ENCODE results near the gene REXO5.
A peak's percentile ranks its signal among the peaks of the same experiment; 100 is the strongest.

Gene REXO5

DNA sequence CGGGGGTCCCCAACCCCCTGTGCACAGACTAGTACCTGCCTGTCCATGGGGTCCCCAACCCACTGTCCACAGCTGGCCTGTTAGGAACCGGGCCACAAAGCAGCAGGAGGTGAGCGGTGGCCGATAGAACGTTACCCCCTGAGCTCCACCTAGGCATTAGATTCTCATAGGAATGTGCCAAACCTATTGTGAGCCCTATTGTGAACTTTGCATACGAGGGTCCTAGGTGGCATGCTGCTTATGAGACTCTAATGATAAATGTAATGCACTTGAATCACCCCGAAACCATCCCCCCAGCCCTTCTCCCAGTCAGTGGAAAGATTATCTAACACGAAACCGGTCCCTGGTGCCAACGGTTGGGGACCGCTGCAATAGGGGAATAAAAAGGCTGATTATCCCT, 1.5 kb downstream of the REXO5 start:
- no peak for DNase-seq
- H3K4me1 ChIP-seq (ENCODE audit: insufficient read depth, low read length): peaks cover 29% of the 10 kb centered on the region
- peak overlapping the region; percentile 98 for H3K27ac ChIP-seq (ENCODE audit: low read length)
- peak overlapping the region; percentile 47; the same call in 1 of the 2 replicates for H2AFZ ChIP-seq (ENCODE audit: low read depth, low read length)
- H3K79me2 ChIP-seq (ENCODE audit: insufficient read depth, low read length): peaks cover 21% of the 10 kb centered on the region
- H3K9ac ChIP-seq (ENCODE audit: low read depth, low read length): peak overlapping the region; percentile 97
- peak overlapping the region; percentile 71 for H3K4me2 ChIP-seq (ENCODE audit: insufficient read depth, low read length)
- no peaks in the 10 kb centered on the region for H3K9me3 ChIP-seq (ENCODE audit: insufficient read depth, low read length, severe bottlenecking)
- TF ChIP-seq EZH2 (IDR thresholded peaks at IDR 0.05; ENCODE audit: borderline replicate concordance, low read depth, low read length, severe bottlenecking): no peak
- TF ChIP-seq, protein P1, sequence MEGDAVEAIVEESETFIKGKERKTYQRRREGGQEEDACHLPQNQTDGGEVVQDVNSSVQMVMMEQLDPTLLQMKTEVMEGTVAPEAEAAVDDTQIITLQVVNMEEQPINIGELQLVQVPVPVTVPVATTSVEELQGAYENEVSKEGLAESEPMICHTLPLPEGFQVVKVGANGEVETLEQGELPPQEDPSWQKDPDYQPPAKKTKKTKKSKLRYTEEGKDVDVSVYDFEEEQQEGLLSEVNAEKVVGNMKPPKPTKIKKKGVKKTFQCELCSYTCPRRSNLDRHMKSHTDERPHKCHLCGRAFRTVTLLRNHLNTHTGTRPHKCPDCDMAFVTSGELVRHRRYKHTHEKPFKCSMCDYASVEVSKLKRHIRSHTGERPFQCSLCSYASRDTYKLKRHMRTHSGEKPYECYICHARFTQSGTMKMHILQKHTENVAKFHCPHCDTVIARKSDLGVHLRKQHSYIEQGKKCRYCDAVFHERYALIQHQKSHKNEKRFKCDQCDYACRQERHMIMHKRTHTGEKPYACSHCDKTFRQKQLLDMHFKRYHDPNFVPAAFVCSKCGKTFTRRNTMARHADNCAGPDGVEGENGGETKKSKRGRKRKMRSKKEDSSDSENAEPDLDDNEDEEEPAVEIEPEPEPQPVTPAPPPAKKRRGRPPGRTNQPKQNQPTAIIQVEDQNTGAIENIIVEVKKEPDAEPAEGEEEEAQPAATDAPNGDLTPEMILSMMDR (IDR thresholded peaks at IDR 0.05; ENCODE audit: borderline replicate concordance, extremely low read depth, low read length, poor library complexity, severe bottlenecking): no peak
- peaks cover 10% of the 10 kb centered on the region for H3K27me3 ChIP-seq (ENCODE audit: insufficient read depth, low read length, poor library complexity)
- H3K4me3 ChIP-seq (ENCODE audit: low read depth in 1 of 2, low read length in 2 of 2): peak overlapping the region; percentile 56 to 71; a peak in 3 of 4 replicates
- ATAC-seq (ENCODE audit: insufficient read depth, low read depth): no peak
- no peaks in the 10 kb centered on the region for H4K20me1 ChIP-seq (ENCODE audit: insufficient read depth, low read length)
- no peaks in the 10 kb centered on the region; the same call in 1 of the 2 replicates for H3K36me3 ChIP-seq (ENCODE audit: insufficient read depth, low read length)

DNA sequence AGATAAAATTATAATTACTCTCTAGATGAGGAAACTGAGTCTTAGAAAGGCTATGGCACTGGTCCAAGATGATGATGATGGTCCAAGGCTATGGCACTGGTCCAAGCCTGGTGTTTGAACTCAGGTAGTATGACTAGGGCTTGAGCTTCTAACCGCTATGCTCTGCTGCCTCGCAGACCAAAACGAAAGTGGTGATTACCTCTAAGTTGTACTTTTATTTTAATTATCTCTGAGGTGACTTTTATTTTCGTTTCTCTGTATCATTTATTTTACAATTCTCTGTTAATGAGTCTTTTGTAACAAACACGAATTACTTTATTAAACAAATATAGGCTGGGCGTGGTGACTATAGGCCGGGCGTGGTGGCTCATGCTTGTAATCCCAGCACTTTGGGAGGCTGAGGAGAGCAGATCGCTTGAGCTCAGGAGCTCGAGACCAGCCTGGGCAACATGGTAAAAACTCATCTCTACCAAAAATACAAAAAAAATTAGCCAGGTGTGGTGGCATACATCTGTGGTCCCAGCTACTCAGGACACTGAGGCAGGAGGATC, 5.6 kb downstream of the REXO5 start:
- Histone ChIP-seq H3K4me1 (ENCODE audit: insufficient read depth, low read length) (peaks cover 13% of the 10 kb centered on the region), H3K79me2 (ENCODE audit: insufficient read depth, low read length) (peaks cover 17% of the 10 kb centered on the region), H3K27ac (ENCODE audit: low read length) (no peak overlapping the region), H3K9ac (ENCODE audit: low read depth, low read length) (no peak overlapping the region), H3K27me3 (ENCODE audit: insufficient read depth, low read length, poor library complexity) (peaks cover 4% of the 10 kb centered on the region), H3K4me2 (ENCODE audit: insufficient read depth, low read length) (no peak overlapping the region), H4K20me1 (ENCODE audit: insufficient read depth, low read length) (no peaks in the 10 kb centered on the region), H3K4me3 (ENCODE audit: low read depth in 1 of 2, low read length in 2 of 2) (no peak overlapping the region), H3K9me3 (ENCODE audit: insufficient read depth, low read length, severe bottlenecking) (no peaks in the 10 kb centered on the region), H2AFZ (ENCODE audit: low read depth, low read length) (no peak overlapping the region), H3K36me3 (ENCODE audit: insufficient read depth, low read length) (peaks cover 19% of the 10 kb centered on the region)
- DNase-seq: no peak
- no peak for ATAC-seq (ENCODE audit: insufficient read depth, low read depth)
- TF ChIP-seq EZH2 (IDR thresholded peaks at IDR 0.05; ENCODE audit: borderline replicate concordance, low read depth, low read length, severe bottlenecking): no peak
- TF ChIP-seq, protein P1 (IDR thresholded peaks at IDR 0.05; ENCODE audit: borderline replicate concordance, extremely low read depth, low read length, poor library complexity, severe bottlenecking): no peak

DNA sequence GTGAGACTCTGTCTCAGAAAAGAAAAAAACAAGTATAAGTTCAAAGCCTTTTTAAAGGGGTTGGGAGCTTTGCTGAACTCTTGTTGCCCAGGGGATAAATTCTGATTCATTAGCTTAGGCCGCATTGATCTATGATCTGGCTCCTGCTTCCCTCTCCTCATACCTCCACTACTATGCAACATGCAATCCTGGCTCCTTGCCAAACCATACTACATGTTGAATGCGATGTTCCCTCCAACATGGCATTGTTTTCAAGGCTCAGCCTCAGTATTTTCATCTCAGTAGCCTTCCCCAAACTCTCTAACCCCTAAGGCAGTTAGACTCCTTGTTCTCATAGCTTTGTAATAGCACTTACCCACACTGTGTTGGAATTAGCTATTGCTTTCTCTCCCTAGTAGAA, 6.2 kb downstream of the REXO5 start:
- Histone ChIP-seq H3K4me2 (ENCODE audit: insufficient read depth, low read length) (no peak overlapping the region), H3K79me2 (ENCODE audit: insufficient read depth, low read length) (peaks cover 12% of the 10 kb centered on the region), H3K27me3 (ENCODE audit: insufficient read depth, low read length, poor library complexity) (no peaks in the 10 kb centered on the region), H2AFZ (ENCODE audit: low read depth, low read length) (no peak overlapping the region), H3K27ac (ENCODE audit: low read length) (no peak overlapping the region), H3K9me3 (ENCODE audit: insufficient read depth, low read length, severe bottlenecking) (no peaks in the 10 kb centered on the region), H4K20me1 (ENCODE audit: insufficient read depth, low read length) (no peaks in the 10 kb centered on the region), H3K36me3 (ENCODE audit: insufficient read depth, low read length) (peaks cover 19% of the 10 kb centered on the region), H3K9ac (ENCODE audit: low read depth, low read length) (no peak overlapping the region), H3K4me3 (ENCODE audit: low read depth in 1 of 2, low read length in 2 of 2) (no peak overlapping the region), H3K4me1 (ENCODE audit: insufficient read depth, low read length) (peaks cover 9% of the 10 kb centered on the region)
- no peak for ATAC-seq (ENCODE audit: insufficient read depth, low read depth)
- TF ChIP-seq EZH2 (IDR thresholded peaks at IDR 0.05; ENCODE audit: borderline replicate concordance, low read depth, low read length, severe bottlenecking): no peak
- TF ChIP-seq, protein P1 (IDR thresholded peaks at IDR 0.05; ENCODE audit: borderline replicate concordance, extremely low read depth, low read length, poor library complexity, severe bottlenecking): no peak
- no peak for DNase-seq
